GM23338 (cell line): ENCODE data around the gene ARL17A. TPM values are rescaled to one million over a fixed set of nuclear protein-coding genes. Genes with fewer than 3 reads are reported as not detected.
A peak's percentile ranks its signal among the peaks of the same experiment; 100 is the strongest.
"Not testable (repeated sequence)": the region's sequence is repeated elsewhere in the genome, so short reads cannot be mapped to it uniquely, and the experiment has no call there.

Experiments used
- ATAC-seq: fragments of 200-7000 bp; cut with Tn5 transposase; 3 replicates; pipeline ENCODE4 v1.9.1; 2020
- DNase-seq: peaks from one replicate; pipeline ENCODE4 v3.0.0-alpha.2; 2015; ENCODE audit warnings: low spot score
- H2AFZ ChIP-seq: fragments of 200-600 bp; sonication (generic); 2 replicates; pipeline ENCODE4 v1.8.0; 2016; ENCODE audit warnings: antibody characterized with exemption, mild to moderate bottlenecking, moderate library complexity
- H3F3A ChIP-seq: fragments of 200-600 bp; sonication (generic); replicated peaks from 2 replicates; pipeline ENCODE4 v1.8.0; 2017; ENCODE audit warnings: antibody characterized with exemption, mixed run types, low read depth
- H3K27ac ChIP-seq: fragments of 200-600 bp; sonication (generic); 2 replicates; pipeline ENCODE4 v1.6.1; 2016; ENCODE audit warnings: low read depth
- H3K27me3 ChIP-seq: fragments of 200-600 bp; sonication (generic); 2 replicates; pipeline ENCODE4 v1.8.0; 2016; ENCODE audit warnings: mild to moderate bottlenecking, mixed run types, moderate library complexity; ENCODE audit not compliant: insufficient read depth
- H3K36me3 ChIP-seq: fragments of 200-600 bp; sonication (generic); 2 replicates; pipeline ENCODE4 v1.8.0; 2016; ENCODE audit warnings: mild to moderate bottlenecking; ENCODE audit not compliant: insufficient read depth
- H3K4me1 ChIP-seq: fragments of 200-600 bp; sonication (generic); 2 replicates; pipeline ENCODE4 v1.8.0; 2016; ENCODE audit warnings: mild to moderate bottlenecking, moderate library complexity; ENCODE audit not compliant: insufficient read depth
- H3K4me2 ChIP-seq: fragments of 200-600 bp; sonication (generic); 2 replicates; pipeline ENCODE4 v1.7.1; 2017; ENCODE audit warnings: mixed run types
- H3K4me3 ChIP-seq: fragments of 200-600 bp; sonication (generic); 2 replicates; pipeline ENCODE4 v1.6.1; 2016; ENCODE audit warnings: mixed run types
- H3K79me2 ChIP-seq: fragments of 200-600 bp; sonication (generic); replicated peaks from 2 replicates; pipeline ENCODE4 v1.8.0; 2017; ENCODE audit warnings: mild to moderate bottlenecking; ENCODE audit not compliant: insufficient read depth
- H3K9me2 ChIP-seq: fragments of 200-600 bp; sonication (generic); 2 replicates; pipeline ENCODE4 v1.8.0; 2017; ENCODE audit not compliant: insufficient read depth
- H4K20me1 ChIP-seq: fragments of 200-600 bp; sonication (generic); replicated peaks from 2 replicates; pipeline ENCODE4 v1.8.0; 2017; ENCODE audit warnings: mild to moderate bottlenecking; ENCODE audit not compliant: insufficient read depth
- H3K27ac Mint-ChIP-seq: 2 replicates; pipeline ENCODE4 v1.8.0; 2020; ENCODE audit warnings: inconsistent platforms, mild to moderate bottlenecking, moderate library complexity, mixed read lengths
- H3K27me3 Mint-ChIP-seq: 3 replicates; pipeline ENCODE4 v1.8.0; 2022; ENCODE audit warnings: low read depth, mild to moderate bottlenecking, moderate library complexity, mixed read lengths, inconsistent platforms; ENCODE audit not compliant: insufficient read depth, poor library complexity
- H3K36me3 Mint-ChIP-seq: 3 replicates; pipeline ENCODE4 v1.8.0; 2021; ENCODE audit warnings: low read depth, mild to moderate bottlenecking, inconsistent platforms, moderate library complexity, mixed read lengths
- H3K4me1 Mint-ChIP-seq: 3 replicates; pipeline ENCODE4 v1.8.0; 2020; ENCODE audit warnings: mild to moderate bottlenecking, inconsistent platforms, mixed read lengths
- H3K4me3 Mint-ChIP-seq: 3 replicates; pipeline ENCODE4 v1.8.0; 2021; ENCODE audit warnings: moderate library complexity, mild to moderate bottlenecking, inconsistent platforms, mixed read lengths
- H3K9me3 Mint-ChIP-seq: 3 replicates; pipeline ENCODE4 v1.8.0; 2020; ENCODE audit warnings: moderate library complexity, mild to moderate bottlenecking, inconsistent platforms, mixed read lengths
- polyA plus RNA-seq: library from polyadenylated mRNA; unstranded; fragments of >200 nt; fragmentation: Nextera tagmentation; extraction: Ambion mirVana; gene quantifications from 2 replicates; pipeline ENCODE4 v1.2.1, GENCODE V29; 2016
- total RNA-seq: library from RNA; depleted of rRNA; stranded (reverse); fragments of >200 nt; shearing (Covaris generic); gene quantifications from 2 replicates; pipeline ENCODE4 v1.2.3, GENCODE V29; 2014

ARL17A gene
- total and polyA plus RNA-seq, 2 experiments from 2014 or later: 23.6 to 24.4 TPM

GRCh38 chr17:46590157-46591146 is 11.0 kb upstream of the ARL17A start, which contains the start of gene NSF:
TSS of gene NSF (plus strand) at chr17:46590669. CDS start at chr17:46590776, 107 bp downstream.
- not testable (repeated sequence) for H3K4me1 Mint-ChIP-seq, H3K4me3 ChIP-seq, H3K4me3 Mint-ChIP-seq, H3K9me3 Mint-ChIP-seq, H3F3A ChIP-seq, H3K36me3 ChIP-seq, H3K27me3 Mint-ChIP-seq, H3K9me2 ChIP-seq, H3K79me2 ChIP-seq, H3K36me3 Mint-ChIP-seq, H3K27ac ChIP-seq, H3K4me1 ChIP-seq, H3K27me3 ChIP-seq, H3K4me2 ChIP-seq, DNase-seq, H3K27ac Mint-ChIP-seq, H4K20me1 ChIP-seq, H2AFZ ChIP-seq
- peak; percentile 88 for ATAC-seq

GRCh38 chr17:46585444-46585843 is 6.0 kb upstream of the ARL17A start:
- H3K4me2 ChIP-seq, H3K36me3 Mint-ChIP-seq, H3K79me2 ChIP-seq, H3F3A ChIP-seq, H3K27ac Mint-ChIP-seq, ATAC-seq, H3K4me1 ChIP-seq, H3K27me3 ChIP-seq, H4K20me1 ChIP-seq, H3K9me3 Mint-ChIP-seq, H3K4me1 Mint-ChIP-seq, H3K9me2 ChIP-seq, H3K36me3 ChIP-seq, DNase-seq, H3K4me3 ChIP-seq, H3K27ac ChIP-seq, H3K27me3 Mint-ChIP-seq, H3K4me3 Mint-ChIP-seq, H2AFZ ChIP-seq: not testable (repeated sequence)

GRCh38 chr17:46580082-46580481 is 591 bp upstream of the ARL17A start:
- H3K27ac Mint-ChIP-seq, H4K20me1 ChIP-seq, H2AFZ ChIP-seq, H3K36me3 Mint-ChIP-seq, H3K27me3 Mint-ChIP-seq, H3K4me1 ChIP-seq, H3K79me2 ChIP-seq, H3K9me3 Mint-ChIP-seq, H3K36me3 ChIP-seq, H3F3A ChIP-seq, DNase-seq, H3K4me1 Mint-ChIP-seq, H3K27ac ChIP-seq, H3K27me3 ChIP-seq, ATAC-seq, H3K4me2 ChIP-seq, H3K9me2 ChIP-seq: not testable (repeated sequence)
- peak overlapping the region; percentile 37; the same call in 1 of the 2 replicates for H3K4me3 ChIP-seq
- H3K4me3 Mint-ChIP-seq: peak overlapping the region; percentile 48; the same call in 2 of the 3 replicates

GRCh38 chr17:46571796-46572195 is 7.7 kb downstream of the ARL17A start:
- not testable (repeated sequence) for ATAC-seq, H3K9me3 Mint-ChIP-seq

GRCh38 chr17:46566980-46567379 is 12.5 kb downstream of the ARL17A start:
- not testable (repeated sequence) for H3K27me3 ChIP-seq, H3K27me3 Mint-ChIP-seq, H3K4me1 Mint-ChIP-seq, DNase-seq, H3K4me2 ChIP-seq, H3K36me3 ChIP-seq, H3K4me3 ChIP-seq, H3K9me2 ChIP-seq, H3K36me3 Mint-ChIP-seq, H3K27ac ChIP-seq, H3K4me1 ChIP-seq, H2AFZ ChIP-seq, H4K20me1 ChIP-seq, H3K4me3 Mint-ChIP-seq, ATAC-seq, H3F3A ChIP-seq, H3K79me2 ChIP-seq, H3K27ac Mint-ChIP-seq, H3K9me3 Mint-ChIP-seq

More at GRCh38 chr17:46571796-46572195, 7.7 kb downstream of the ARL17A start:
- H3K27me3 Mint-ChIP-seq, H2AFZ ChIP-seq, H3K4me1 Mint-ChIP-seq, H3K4me3 ChIP-seq, H3K9me2 ChIP-seq, H3F3A ChIP-seq, H3K4me1 ChIP-seq, H3K27ac Mint-ChIP-seq, DNase-seq, H3K36me3 ChIP-seq, H3K79me2 ChIP-seq, H4K20me1 ChIP-seq, H3K27ac ChIP-seq, H3K4me3 Mint-ChIP-seq, H3K4me2 ChIP-seq, H3K27me3 ChIP-seq, H3K36me3 Mint-ChIP-seq: not testable (repeated sequence)

- DNase-seq, H2AFZ ChIP-seq, H3K27ac ChIP-seq, H3K27me3 ChIP-seq, H3K4me1 ChIP-seq, H3K9me3 Mint-ChIP-seq, H3K36me3 Mint-ChIP-seq, H3K4me2 ChIP-seq, H3K4me3 ChIP-seq, H3K4me3 Mint-ChIP-seq, H3K4me1 Mint-ChIP-seq, H3K79me2 ChIP-seq, H3K9me2 ChIP-seq, ATAC-seq, H3F3A ChIP-seq, H4K20me1 ChIP-seq, H3K27me3 Mint-ChIP-seq, H3K36me3 ChIP-seq, H3K27ac Mint-ChIP-seq: not testable (repeated sequence)
Measured at GRCh38 chr17:46566284-46566683, 13.2 kb downstream of the ARL17A start.
